NB4 (cell line): ENCODE results near the gene SYNE3.

Experiments used
- CTCF ChIP-seq: IDR thresholded peaks from one replicate; pipeline ENCODE4 v1.5.1; 2012; ENCODE audit warnings: low read depth, low read length
- MYC ChIP-seq: IDR thresholded peaks from 2 replicates; pipeline ENCODE4 v1.6.1; 2011; ENCODE audit warnings: low read depth, low read length
- POLR2A ChIP-seq: IDR thresholded peaks from 2 replicates; pipeline ENCODE4 v1.6.1; 2011; ENCODE audit warnings: mild to moderate bottlenecking; ENCODE audit not compliant: insufficient read length; ENCODE audit errors: extremely low read depth

- no peak for TF ChIP-seq CTCF
- no peak for TF ChIP-seq POLR2A
- no peak for TF ChIP-seq MYC
Measured at GRCh38 chr14:95545515-95546168, 29.2 kb upstream of the SYNE3 start.
